ENCODE results near the gene NKX3-2. TPM values are rescaled to one million over a fixed set of nuclear protein-coding genes. Genes with fewer than 3 reads are reported as not detected.

The NKX3-2 gene
- total RNA-seq, 2 experiments from 2014 or later = 0.57 to 0.63 TPM

DNA sequence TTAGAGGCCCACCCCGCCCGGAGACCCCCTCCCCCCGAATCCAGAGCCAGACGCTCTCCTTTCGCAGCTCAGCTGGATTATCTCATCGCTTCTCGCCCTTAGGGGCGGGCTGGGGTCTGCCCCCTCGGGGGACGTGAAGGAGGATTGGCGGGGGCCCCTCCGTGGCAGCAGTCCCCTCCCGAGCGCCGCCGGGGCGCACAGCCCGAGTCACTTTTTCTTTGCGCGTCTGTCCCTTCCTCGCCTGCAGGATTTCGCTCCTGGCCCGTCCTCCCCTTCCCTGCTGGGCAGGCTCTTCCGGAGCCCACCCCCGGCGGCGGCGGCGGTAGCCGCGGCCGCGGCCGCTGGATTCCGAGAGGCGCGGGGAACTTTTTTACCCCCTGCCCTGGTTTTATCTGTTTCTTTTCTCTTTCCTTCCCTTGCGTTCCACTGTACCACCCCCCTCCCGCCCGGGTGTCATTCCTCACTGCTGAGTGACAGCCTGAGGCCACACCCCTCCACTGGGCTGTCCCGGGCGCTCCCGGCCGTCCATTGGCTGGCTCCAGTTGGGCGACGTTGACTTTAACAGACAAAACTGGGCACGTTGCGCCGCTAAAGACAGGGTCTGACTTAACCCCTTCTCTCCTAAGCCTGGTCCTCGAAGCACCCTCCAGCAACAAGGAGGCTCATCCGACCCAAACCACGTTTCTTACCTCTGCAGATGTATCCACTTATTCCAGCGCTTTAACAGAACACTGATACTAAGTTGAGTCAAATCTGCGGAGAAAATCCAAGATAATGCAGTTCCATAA, 492 bp upstream of the NKX3-2 start:
- no peaks in the 10 kb centered on the region for H3K79me2 ChIP-seq (ENCODE audit: insufficient read depth, low read depth, low read length)
- ChIA-PET POLR2A (no interaction called here), CTCF (ENCODE audit: unreplicated experiment) (no interaction called here)
- BruUV-seq (replicated peaks) = no TSS peak
- peak overlapping the region; percentile 68 for H2AFZ ChIP-seq (ENCODE audit: low read length)
- TF ChIP-seq EZH2phosphoT487 (IDR thresholded peaks at IDR 0.05; ENCODE audit: borderline replicate concordance, low read depth, low read length) = no peak
- TF ChIP-seq, protein P1, sequence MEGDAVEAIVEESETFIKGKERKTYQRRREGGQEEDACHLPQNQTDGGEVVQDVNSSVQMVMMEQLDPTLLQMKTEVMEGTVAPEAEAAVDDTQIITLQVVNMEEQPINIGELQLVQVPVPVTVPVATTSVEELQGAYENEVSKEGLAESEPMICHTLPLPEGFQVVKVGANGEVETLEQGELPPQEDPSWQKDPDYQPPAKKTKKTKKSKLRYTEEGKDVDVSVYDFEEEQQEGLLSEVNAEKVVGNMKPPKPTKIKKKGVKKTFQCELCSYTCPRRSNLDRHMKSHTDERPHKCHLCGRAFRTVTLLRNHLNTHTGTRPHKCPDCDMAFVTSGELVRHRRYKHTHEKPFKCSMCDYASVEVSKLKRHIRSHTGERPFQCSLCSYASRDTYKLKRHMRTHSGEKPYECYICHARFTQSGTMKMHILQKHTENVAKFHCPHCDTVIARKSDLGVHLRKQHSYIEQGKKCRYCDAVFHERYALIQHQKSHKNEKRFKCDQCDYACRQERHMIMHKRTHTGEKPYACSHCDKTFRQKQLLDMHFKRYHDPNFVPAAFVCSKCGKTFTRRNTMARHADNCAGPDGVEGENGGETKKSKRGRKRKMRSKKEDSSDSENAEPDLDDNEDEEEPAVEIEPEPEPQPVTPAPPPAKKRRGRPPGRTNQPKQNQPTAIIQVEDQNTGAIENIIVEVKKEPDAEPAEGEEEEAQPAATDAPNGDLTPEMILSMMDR (conservative IDR thresholded peaks at IDR 0.05; ENCODE audit: low read length) = no peak
- peak overlapping the region; percentile 72 for H3K4me3 ChIP-seq (ENCODE audit: low read depth, low read length, poor library complexity, severe bottlenecking)
- no peaks in the 10 kb centered on the region for H3K9me3 ChIP-seq (ENCODE audit: low read length)
- intact Hi-C loops (cut with micrococcal nuclease; ENCODE audit: unreplicated experiment) = loop anchor here (10.0 kb wide), 2 partner anchors 190 to 440 kb away; no protein-coding TSS in a partner anchor
- peak; percentile 85 for DNase-seq (ENCODE audit: low spot score)
- H3K27ac ChIP-seq (ENCODE audit: low read depth, low read length, poor library complexity, severe bottlenecking) = no peak overlapping the region
- no peaks in the 10 kb centered on the region for H3K36me3 ChIP-seq (ENCODE audit: insufficient read depth, low read length)
- H3K9me2 ChIP-seq (ENCODE audit: insufficient read depth, low read length) = no peaks in the 10 kb centered on the region
- H4K20me1 ChIP-seq (ENCODE audit: insufficient read depth, low read length) = no peaks in the 10 kb centered on the region
- peak overlapping the region; percentile 76 for H3K4me2 ChIP-seq (ENCODE audit: low read length)
- H3K4me1 ChIP-seq (ENCODE audit: insufficient read depth, low read length, poor library complexity, severe bottlenecking) = peaks cover 16% of the 10 kb centered on the region

DNA sequence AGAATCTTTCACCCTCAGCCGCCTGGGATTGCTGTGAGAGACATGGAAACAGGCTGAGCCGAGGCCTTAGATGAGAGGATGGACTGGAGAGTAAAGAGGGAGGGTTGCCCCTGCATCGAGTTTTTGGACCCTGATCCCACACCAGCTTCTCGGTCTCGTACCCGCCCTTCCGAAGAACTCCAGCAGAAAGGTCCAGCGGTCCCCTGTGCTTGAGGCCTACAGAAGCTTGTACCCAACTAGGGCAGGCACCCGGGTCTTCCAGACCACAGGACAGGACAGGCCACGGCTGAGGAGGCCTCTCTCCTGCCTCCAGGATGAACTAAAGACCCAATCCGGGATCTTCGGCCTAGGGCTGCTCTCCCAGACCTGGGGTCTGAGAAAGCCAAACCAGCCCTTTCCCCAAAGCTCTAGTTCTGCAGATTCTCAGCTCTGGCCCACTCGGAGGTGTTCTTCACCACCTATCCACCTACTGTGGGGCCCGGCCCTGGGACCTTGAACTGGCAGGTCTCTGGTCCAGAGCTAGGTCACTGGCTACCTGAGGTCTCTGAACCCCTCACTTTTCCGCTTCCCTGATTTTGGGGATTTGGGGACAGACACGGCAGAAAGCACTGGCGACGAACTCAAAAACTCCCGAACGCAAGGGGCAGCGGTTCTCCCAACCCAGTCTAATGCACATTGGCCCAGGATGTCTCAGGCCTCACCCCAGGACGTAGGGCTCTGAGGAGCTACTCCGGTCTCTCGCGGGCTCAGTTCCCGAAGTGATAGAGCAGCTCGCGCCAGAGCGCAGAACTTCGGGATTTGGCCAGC, 1.1 kb downstream of the NKX3-2 start:
- CTCF ChIA-PET (ENCODE audit: unreplicated experiment) = no interaction called here
- no peak overlapping the region for H2AFZ ChIP-seq (ENCODE audit: low read length)

More for the DNA sequence above, 1.1 kb downstream of the NKX3-2 start:
- Histone ChIP-seq H4K20me1 (ENCODE audit: insufficient read depth, low read length) (no peaks in the 10 kb centered on the region), H3K79me2 (ENCODE audit: insufficient read depth, low read depth, low read length) (no peaks in the 10 kb centered on the region), H3K27ac (ENCODE audit: low read depth, low read length, poor library complexity, severe bottlenecking) (no peak overlapping the region), H3K4me1 (ENCODE audit: insufficient read depth, low read length, poor library complexity, severe bottlenecking) (peaks cover 7% of the 10 kb centered on the region), H3K4me2 (ENCODE audit: low read length) (no peak overlapping the region), H3K9me2 (ENCODE audit: insufficient read depth, low read length) (no peaks in the 10 kb centered on the region), H3K4me3 (ENCODE audit: low read depth, low read length, poor library complexity, severe bottlenecking) (no peak overlapping the region), H3K36me3 (ENCODE audit: insufficient read depth, low read length) (no peaks in the 10 kb centered on the region), H3K9me3 (ENCODE audit: low read length) (no peaks in the 10 kb centered on the region)
- intact Hi-C loops (cut with micrococcal nuclease; ENCODE audit: unreplicated experiment) = loop anchor here (10.0 kb wide), 2 partner anchors 188 to 438 kb away; no protein-coding TSS in a partner anchor
- no TSS peak for BruUV-seq (replicated peaks)
- no peak for DNase-seq (ENCODE audit: low spot score)
- TF ChIP-seq, protein P1 (conservative IDR thresholded peaks at IDR 0.05; ENCODE audit: low read length) = no peak
- no peak for TF ChIP-seq EZH2phosphoT487 (IDR thresholded peaks at IDR 0.05; ENCODE audit: borderline replicate concordance, low read depth, low read length)
- POLR2A ChIA-PET = no interaction called here
